ENCODE results near the gene IFT20.
"Not testable (repeated sequence)": the region's sequence is repeated elsewhere in the genome, so short reads cannot be mapped to it uniquely, and the experiment has no call there.

The IFT20 gene

DNA sequence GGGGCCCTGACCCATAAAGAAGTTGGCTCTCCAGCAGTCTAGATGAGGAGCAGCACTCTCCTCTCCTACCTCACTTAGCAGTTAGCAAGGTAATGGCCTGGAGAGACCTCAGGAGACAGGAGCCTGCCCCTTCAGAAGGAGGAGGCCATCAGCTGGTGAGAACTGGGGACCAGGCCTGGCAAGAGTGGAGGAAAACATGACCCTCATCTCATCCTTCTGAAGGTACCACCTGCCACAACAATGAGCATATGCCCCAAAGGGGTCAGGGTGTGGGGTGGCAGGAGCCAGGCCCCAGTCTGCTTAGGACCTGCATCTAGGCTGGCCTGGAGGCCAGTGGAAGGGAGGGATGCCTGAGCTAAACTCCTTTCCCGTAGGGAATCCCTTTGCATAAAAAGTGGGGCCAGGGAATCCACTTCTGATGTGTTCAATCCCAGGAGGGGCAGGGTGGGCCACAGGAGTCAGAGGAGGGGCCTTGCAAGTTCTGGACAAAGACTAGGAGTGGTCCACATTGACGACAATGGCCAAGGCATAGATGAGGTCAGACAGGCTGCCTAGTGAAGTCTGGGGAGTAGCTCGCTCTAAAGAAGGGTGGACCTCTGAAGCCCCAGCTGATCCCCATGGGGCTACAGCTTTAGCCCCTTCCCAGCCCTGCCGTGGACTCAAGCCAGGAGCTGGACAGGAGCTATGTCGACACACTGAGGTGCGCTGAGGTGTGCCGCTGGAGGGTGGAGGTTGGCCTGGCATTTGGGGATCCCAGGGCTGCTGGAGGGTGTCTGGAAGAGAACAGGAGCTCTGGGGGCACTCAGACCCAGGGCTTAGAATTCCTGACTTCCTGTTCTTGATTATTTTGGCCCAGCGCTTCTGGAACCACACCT, 28.7 kb upstream of the IFT20 start:
- DNase-seq: no peak

DNA sequence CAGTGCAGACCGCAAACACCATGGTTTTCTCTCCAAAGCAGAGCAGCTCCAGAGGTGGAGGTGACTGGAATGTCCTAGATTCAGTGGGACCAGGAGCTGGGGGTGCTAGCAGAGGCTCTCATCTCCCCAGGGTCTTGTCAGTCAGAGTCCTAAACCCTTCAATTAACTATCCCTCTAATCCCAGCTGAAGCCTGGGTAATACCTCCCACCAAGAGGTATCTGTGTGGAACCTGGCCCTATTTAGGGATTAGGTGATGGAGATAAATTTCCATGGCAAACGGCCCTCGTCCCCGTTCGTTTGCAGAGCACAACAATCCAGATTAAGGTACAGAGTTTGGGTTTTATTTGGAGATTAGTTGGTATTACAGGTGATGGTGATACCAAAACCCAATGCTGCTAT, 27.9 kb upstream of the IFT20 start:
- no peak for DNase-seq

DNA sequence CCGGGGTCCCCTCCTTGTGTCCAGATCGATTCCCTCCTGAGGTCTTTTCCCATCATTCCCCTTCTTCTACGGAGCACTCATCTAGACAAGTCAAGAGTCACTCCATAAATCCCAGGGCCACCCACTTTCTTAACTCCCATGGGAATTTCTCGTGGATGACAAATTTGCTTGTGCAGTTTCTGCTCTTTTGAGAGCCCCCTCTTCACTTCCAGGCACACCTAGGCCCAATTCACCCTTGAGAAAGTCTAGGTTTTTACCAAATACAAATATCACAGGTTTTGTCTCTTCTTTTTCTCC, 22.6 kb upstream of the IFT20 start:
- DNase-seq: peak in 1 of 2 experiments; percentile 7

DNA sequence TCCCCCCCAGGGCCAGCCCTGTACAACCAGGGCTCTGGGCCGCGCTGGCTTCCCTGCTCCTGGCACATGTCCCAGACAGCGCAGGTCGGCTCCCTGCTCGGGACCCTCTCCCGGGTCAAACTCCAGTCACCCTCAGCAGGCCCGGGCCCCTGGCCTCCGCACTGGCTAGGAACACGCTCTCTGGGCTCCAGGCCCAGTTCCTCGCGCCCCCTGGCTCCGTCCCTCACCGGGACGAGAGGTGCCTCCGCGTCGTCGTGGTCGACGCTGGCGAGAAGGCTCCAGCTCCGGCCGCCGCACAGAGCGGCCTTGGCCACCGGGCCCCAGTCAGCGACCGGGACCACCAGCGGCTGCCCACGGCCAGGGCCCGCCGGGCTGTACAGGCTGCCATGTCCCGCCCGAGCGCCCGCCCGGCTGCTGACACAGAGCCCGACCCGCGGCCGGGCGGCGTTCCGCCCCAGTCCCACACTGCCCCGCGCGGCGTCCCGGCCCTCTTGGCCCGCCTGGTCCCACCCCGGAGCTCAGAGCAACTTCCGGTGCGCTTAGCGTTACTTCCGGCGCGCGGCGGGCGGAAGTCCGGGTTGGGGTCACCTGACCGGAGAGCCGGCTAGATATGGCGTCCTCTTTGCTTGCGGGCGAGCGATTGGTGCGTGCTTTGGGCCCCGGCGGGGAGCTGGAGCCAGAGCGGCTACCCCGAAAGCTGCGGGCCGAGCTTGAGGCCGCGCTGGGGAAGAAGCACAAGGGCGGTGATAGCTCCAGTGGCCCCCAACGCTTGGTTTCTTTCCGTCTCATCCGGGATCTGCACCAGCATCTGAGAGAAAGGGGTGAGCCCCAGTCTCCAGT, 22.0 kb upstream of the IFT20 start, which contains the start of gene POLDIP2:
Gene POLDIP2, minus strand, starts transcription at position 467 of the 840 bp plus-strand sequence. Its CDS starts 79 bp downstream, at position 388.
- peak; percentile 85 to 92 for DNase-seq

DNA sequence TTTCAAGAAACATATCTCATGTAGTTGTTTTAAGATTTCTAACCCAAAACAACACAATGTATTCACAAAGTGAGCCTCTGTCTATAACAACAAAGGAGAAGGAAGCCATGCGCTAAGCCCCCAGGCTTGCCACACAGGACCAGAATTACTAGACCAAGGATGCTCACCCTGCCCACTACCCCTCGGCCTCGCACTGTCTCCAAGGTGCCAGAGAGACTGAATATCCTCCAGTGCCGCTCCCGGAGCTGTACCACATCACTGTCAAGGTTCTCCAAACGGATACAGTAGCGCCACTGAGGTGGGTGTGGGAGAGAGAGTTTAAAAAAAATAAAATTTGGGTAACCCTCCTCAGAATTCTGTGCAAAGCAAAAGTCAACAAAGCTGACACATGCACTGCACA, 15.0 kb upstream of the IFT20 start:
- no peak for DNase-seq

DNA sequence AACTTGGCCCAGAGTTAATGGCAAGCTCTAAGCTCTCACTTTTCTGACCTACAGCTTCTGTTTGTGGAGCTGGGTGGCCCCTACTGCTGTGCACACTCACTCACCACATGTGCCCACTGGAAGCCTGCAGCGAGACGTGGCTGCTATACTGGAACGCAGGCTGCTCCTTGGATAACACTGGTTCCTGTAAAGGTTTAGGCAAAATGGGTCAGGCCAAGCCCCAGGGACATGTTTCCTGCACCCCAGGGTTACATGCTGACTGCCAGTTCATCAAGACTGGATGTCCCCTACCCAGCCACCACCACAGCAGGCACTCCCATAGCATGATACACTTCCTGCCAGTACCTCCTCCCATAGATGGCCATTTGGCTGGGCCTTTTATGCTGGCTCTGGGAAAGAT, 13.7 kb upstream of the IFT20 start:
- no peak for DNase-seq

DNA sequence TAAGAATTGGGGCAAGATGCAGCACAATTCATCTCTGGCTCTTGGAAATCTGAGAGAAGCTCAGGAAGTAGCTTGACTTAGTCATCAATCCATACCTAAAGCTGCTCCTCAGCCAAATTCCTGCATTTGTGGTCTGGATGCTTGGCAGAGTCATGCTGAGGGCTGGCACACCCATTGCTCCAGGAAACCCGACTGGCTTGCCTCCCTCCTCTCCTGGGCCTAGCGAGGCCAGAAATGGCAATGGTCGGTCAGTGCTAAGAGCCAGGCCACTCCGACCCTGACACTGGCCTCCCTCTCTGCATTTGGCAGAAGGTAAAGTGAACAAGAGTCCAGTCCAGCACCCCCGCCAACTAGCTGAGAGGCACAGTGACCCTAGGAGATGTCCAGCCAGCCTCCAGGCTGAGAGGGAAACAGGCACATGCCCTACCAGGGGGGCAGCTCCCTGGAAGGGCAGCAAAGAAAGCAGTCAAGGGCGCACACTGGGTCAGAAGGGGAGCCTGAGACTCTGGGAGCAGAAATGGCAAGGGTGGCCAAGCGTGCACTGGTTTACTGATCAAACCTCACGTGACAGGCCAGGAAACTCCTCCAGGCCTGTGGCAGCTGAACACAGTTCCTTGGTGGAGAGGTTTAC, 12.1 kb upstream of the IFT20 start:
- DNase-seq: no peak

DNA sequence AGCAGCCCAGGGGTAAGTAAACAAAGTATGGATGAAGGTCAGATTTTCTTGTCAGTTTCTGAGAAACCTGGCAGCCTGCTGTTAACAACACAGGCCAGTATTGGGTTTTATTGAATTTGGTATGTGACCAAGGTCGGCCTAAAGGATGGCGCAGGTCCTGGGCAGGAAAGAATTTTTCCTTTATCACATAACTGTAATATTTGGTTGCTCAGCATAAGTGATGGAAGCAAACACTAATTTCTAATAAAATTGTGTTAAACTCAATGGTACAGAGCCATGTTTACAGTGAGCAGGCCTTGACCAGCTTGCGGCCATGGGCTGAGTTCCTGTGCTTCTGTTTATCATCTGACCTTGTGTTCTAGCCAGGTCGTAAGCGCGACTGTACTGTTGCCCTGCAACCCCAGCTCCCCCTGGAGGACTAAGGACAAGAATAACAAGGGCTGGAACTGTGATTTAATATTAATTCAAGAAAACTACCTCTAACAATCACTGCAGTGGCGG, 11.5 kb upstream of the IFT20 start:
- no peak for DNase-seq

DNA sequence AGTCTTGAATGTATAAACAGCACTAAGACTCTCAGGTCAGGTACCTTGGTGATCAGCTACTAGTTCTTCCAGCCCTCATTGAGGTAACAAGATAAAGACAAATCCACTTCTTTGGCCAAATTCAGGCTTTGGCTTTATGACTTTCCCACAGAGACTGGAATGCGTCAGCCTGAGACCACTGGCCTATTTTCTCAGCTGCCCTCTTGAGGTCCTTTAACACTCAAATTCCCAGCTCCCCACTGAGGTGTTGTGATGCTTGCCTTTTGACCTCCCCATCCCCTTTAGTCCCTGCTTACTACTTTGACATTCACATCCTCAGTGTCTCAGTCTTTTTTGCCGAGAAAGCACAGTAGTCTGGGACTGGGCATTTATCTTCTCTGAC, 10.9 kb upstream of the IFT20 start:
- no peak for DNase-seq

DNA sequence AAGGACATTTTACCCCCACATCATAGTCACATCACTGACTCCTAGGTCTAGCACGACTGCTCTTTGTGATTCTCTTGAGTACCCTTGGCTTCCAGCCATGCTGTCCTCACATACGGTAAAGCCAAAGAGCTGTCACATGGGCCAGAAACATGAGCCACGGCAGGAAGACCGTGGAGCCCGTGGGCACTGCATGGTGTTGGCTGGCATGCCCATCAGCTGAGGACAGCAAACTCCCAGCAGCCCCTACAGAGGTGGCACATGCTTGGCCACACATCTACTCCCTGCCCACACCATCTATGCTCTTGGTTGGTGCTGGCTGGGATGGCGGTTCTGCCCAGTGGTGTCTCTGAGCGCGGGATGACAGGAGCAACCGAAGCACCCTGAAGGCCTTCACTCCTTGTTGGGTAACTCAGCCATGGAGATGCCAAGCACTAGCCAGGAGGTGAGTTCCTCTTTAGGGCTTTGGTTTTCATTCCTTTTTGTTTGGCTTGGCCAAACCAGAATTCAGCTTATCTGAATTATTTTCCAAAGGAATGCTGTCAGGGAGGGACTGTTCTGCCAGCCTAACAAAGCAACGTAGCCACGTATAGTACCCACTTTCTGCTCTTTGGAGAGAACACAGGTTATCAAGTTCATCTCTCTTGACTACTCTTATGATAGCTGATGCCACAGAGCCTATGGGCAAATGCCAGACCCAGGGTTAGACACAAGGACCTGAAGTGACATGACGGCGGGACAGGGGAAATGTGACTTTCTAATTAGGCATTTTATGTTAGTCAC, 10.3 kb upstream of the IFT20 start:
- DNase-seq: no peak

DNA sequence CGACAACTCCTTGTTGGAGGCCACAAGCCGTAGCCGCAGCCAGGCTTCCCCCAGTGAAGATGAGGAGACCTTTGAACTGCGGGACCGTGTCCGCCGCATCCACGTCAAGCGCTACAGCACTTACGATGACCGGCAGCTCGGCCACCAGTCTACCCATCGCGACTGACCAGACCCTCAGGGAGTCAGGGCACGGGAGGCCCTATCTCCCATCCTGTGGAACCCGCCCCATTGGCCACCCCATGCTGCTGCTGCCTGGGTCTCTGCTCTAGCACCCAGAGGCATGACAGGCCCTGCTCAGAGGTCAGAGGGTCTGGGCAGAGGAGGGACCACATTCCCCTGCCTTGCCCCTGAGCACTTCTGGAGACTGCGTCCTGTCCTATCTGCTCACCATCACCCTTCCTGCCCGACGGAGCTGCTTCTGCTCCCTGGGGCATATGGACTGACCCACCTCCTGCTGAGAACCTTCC, 9.2 kb upstream of the IFT20 start:
- DNase-seq: no peak

DNA sequence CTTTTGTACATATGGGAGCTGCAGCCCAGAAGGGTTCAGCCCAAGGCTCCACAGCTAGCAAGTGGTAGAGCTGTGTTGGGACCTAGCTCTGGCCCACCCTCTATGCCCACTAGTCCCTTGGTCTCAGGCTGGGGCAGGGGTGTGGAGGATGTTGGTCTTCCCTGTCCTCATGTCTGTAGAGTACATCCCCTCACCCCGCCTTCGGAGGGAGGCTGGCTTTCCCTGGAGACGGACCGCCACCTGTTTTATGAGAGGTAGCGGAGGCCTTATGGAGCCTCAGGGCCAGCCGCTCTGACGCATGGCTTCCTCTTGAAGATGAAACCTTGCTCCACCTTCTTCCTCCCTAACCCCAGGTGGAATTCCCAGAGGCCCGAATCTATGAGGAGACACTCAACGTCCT, 8.7 kb upstream of the IFT20 start:
- no peak for DNase-seq

DNA sequence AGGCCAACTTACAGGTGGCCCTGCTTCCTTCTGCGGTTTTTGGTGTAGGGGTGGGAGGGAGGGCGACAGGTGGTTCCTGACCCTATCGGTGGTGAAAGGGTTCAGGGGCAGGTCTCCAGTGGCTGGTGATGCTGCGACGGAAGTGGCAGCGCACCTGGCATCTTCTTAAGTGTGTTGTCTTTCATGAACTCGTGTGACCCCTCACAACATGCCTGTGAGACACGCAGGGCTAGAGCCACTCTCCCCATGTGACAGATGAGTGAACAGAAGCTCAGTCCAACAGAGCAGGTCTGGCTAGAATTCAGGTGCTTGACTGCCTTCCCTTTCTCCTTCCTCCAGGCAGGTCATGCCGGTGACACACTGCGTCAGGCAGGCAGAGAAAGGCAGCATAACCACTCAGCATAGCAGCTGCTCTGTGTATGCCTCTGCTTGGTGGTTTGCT, 8.2 kb upstream of the IFT20 start:
- no peak for DNase-seq

DNA sequence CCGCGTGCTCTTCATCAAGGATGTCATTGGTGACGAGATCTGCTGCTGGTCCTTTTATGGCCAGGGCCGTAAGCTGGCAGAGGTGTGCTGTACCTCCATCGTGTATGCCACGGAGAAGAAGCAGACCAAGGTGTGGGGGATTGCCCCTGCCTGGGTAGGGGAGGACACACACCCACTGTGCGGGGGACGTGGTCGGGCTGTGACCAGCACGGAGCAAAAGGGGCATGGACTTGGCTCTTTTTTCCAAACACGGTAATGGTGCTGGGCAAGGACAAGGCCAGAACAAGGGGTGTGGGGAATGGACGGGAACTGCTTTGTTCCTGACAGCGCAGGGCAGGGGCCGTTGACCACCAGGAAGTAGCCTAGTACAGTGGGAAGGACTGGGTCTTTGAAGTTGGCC, 7.0 kb upstream of the IFT20 start:
- no peak for DNase-seq

DNA sequence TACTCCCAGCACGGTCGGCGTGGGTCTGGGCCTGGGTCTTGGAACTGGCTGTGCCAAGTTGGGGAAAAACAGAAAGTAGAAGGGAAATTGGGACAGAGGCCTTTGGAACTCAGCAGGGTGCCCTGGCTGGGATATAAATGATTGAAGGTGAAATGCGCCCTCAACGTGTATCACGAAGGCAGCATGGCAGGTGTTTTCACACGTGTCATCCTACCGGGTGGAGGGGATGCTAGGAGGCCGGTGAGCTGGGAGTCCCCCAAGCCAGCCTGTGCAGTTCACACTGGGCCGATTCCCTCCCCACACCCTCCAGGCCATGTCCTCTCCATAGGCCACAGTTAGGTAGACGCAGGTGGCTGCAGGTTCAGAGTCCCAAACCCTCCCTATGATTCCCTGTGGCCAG, 6.2 kb upstream of the IFT20 start:
- DNase-seq: no peak

DNA sequence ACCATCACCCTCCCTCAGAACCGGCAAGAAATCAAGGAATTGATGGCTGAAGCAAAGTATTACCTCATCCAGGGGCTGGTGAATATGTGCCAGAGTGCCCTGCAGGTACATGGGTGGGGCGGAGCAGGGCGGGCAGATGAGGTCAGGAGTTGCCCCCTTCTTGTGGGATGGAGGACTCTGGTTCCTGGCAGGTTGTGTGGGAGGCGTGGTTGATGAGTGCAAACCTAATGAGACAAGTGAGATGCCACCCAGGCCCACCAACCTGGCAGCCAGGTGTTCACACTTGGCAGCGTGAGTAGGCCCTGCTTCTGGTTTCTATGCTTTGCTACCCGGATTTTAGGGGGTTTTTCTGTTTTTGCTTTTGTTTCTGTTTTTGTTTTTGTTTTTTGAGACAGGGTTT, 5.1 kb upstream of the IFT20 start:
- no peak for DNase-seq

DNA sequence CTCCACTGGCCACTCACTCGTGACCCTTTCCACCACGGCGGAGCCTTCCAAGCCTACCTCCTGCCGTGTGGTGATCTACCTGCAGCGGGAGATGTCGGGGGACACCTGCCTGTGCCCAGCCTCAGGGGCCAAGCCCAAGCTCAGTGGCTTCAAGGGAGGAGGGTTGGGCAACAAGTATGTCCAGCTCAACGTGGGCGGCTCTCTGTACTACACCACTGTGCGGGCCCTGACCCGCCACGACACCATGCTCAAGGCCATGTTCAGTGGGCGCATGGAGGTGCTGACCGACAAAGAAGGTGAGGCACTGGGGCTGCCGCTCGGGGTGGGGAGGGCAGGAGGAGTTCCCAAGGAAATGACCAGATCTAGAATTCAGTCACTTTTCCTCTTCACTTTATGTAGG, 4.2 kb upstream of the IFT20 start:
- DNase-seq: no peak

DNA sequence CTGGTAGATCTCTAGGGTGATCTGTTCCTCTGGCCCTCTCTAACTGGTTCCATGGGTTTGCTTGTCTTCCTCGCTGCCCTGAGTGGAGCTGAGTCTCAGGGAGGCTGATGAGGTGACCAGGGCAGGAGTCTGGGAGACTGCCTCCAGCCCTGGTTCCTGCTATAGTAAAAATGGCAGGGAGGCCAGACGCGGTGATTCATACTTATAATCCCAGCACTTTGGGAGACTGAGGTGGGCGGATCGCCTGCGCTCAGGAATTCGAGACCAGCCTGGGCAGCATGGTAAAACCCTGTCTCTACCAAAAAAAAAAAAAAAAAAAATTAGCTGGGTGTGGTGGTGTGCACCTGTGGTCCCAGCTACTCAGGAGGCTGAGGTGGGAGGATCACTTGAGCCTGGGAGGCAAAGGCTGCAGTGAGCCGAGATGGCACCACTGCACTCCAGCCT, 3.5 kb upstream of the IFT20 start:
- DNase-seq: not testable (repeated sequence)

DNA sequence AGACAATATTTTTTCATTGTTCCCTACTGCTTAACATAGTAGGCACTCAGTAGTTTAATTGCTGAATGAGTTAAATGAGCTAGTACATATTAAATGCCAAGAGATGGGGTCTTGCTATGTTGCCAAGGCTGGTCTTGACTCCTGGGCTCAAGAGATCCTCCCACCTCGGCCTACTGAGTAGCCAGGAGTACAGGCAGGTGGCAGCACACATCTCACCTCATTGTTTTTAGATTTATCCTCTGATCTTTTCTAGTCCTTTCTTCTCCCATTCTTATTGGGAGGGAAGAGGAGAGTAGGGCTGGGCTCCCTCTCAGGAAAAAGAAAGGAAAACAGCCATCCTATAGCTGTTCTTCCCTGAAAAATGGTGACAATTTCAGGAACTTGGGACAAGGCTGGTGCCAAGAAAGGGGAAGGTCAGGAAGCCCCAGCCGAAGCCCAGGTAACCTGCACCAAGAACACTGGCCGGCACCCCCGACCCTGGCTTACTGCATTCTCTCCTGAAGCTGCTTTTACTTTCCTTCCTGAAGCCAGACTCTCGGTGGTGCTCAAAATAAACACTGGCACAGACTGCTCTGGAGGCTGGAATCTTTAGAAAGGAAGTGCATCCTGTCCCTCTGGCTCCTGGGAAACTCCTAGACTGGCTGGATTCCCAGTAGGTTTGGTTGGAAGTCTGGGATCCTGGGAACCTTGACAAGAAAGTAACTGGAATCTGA, 2.9 kb upstream of the IFT20 start:
- DNase-seq: no peak

DNA sequence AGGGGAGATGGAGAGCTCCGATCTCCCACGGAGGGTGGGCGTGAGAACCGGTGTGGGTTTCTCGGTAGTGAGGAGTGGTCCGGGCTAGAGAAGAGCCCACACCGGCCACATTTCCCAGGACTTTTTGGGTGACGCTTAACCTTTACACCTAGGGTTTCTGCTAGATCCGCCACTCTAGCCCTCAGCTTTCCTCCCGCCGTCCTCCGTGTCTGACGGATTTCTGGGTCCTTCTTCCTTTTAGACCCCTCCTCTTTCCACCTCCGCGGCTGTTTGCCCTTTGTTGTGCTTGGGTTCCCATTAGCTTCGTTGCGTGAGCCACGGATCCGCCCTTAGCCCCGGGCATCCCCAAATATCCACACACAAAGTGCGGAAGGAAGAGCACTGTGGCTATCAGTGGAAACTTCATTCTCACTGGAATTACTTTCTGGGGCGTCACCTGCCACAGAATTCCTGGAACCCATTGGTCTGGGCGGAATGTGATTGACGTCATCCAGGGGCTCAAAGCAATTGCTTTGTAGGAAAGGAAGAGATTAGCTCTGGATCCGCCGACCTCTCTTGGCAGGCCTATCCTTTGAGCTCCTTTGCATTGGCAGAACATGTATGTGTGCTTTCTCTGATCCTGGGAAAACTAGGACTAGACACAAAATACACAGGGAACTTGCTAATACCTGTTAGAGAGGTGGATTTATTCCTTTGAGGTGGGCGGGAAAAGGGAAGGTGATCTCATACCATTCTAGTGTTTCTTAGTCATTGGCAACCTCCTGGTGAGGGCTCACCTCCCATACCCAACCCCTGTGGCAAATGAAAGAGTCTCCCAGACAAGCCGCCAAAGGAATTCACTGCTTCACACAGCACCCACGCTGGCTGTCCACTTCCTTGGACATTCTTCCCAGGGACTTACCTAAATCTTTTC, 943 bp upstream of the IFT20 start:
- DNase-seq: no peak

Measured in NCI-H1930 (cell line).